Cardiac muscle cell (in vitro differentiated cells and primary cell): Measurements from ENCODE around the gene C13orf46. TPM values are rescaled to one million over a fixed set of nuclear protein-coding genes. Genes with fewer than 3 reads are reported as not detected.

Source experiments
- DNase-seq, 2 donors: peaks; one replicate each; pipeline versions ENCODE4 v3.0.0 to v3.0.0-alpha.2; 2010 to 2017; ENCODE audit warnings: low read depth in 1 of 2, low spot score in 1 of 2
- H3K27ac ChIP-seq: fragments of 200-600 bp; sonication (generic); 2 replicates; pipeline ENCODE4 v1.5.1; 2016
- H3K27me3 ChIP-seq: fragments of 200-600 bp; sonication (generic); 2 replicates; pipeline ENCODE4 v1.6.0; 2016; ENCODE audit warnings: control low read depth
- H3K36me3 ChIP-seq: fragments of 200-600 bp; sonication (generic); 2 replicates; pipeline ENCODE4 v1.5.1; 2016; ENCODE audit warnings: control low read depth
- H3K4me1 ChIP-seq: fragments of 200-600 bp; sonication (generic); 2 replicates; pipeline ENCODE4 v1.8.1; 2017; ENCODE audit warnings: low read depth, mild to moderate bottlenecking, mixed run types
- H3K4me3 ChIP-seq: fragments of 200-600 bp; sonication (generic); 2 replicates; pipeline ENCODE4 v1.5.1; 2016; ENCODE audit warnings: mild to moderate bottlenecking
- H3K9me3 ChIP-seq: fragments of 200-600 bp; sonication (generic); 2 replicates; pipeline ENCODE4 v1.5.1; 2017; ENCODE audit warnings: low read depth, mild to moderate bottlenecking, control low read depth
- polyA plus RNA-seq: library from polyadenylated mRNA; unstranded; fragments of >200 nt; fragmentation: Nextera tagmentation; extraction: Ambion mirVana; gene quantifications from 2 replicates; pipeline ENCODE4 v1.2.1, GENCODE V29; 2016
- total RNA-seq: library from RNA; depleted of rRNA; stranded (reverse); fragments of >200 nt; gene quantifications from 2 replicates; pipeline ENCODE4 v1.2.3, GENCODE V29; 2016
- TF ChIP-seq, protein P1 (sequence below): IDR thresholded peaks from 2 replicates; pipeline ENCODE4 v1.5.1; 2012; ENCODE audit warnings: low read depth, mild to moderate bottlenecking, low read length

Gene C13orf46
- total and polyA plus RNA-seq, 2 experiments from 2014 or later: 0.35 TPM; not detected in 1

DNA sequence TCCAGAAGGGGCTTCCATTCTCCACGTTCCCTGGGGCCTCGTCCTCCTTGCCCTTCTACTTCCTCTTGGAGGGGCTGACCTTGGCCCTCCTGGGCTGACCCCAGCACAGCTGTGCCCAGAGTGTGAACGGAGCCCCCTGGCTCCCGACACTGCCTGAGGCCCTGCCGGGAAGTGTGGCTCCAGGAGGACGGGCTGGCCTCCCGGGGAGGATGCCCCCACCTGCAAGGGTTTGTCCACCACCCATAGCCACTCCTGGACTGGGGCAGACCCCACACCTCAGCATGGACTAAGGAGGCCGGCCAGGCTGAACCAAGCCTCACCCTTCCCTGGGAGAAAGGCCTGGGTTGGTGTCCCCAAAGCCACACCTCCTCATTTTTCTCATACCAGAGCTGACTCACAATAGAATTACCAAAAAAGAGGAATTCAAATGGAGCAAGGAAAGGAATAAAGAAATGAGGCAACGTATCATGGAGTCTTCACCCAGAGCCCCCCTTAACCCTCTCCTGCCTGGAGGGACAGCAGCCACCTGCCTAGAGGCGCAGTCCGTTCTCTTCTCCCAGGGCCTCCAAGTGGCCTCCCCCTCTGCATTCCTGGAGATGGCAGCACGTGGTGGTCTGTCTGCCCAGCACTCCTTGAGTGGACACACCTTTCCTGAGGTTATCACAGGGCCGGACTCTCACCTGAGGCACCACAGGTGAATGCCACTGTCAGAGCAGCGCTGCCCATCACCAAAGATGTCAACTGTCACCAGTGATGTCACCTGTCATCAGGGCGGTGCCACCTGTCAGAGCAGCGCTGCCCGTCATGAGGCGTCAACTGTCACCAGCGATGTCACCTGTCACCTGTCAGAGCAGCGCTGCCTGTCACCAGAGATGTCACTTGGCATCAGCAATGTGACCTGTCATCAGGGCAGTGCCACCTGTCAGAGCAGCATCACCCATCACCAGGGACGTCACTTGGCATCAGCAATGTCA is 3.1 kb upstream of the C13orf46 start:
- Histone ChIP-seq H3K27me3 (no peaks in the 10 kb centered on the region), H3K4me3 (no peak overlapping the region), H3K9me3 (no peaks in the 10 kb centered on the region), H3K36me3 (peaks cover 2% of the 10 kb centered on the region), H3K27ac (no peak overlapping the region), H3K4me1 (no peaks in the 10 kb centered on the region)
- peak in 1 of 2 donors; percentile 84 for DNase-seq
- TF ChIP-seq, protein P1, sequence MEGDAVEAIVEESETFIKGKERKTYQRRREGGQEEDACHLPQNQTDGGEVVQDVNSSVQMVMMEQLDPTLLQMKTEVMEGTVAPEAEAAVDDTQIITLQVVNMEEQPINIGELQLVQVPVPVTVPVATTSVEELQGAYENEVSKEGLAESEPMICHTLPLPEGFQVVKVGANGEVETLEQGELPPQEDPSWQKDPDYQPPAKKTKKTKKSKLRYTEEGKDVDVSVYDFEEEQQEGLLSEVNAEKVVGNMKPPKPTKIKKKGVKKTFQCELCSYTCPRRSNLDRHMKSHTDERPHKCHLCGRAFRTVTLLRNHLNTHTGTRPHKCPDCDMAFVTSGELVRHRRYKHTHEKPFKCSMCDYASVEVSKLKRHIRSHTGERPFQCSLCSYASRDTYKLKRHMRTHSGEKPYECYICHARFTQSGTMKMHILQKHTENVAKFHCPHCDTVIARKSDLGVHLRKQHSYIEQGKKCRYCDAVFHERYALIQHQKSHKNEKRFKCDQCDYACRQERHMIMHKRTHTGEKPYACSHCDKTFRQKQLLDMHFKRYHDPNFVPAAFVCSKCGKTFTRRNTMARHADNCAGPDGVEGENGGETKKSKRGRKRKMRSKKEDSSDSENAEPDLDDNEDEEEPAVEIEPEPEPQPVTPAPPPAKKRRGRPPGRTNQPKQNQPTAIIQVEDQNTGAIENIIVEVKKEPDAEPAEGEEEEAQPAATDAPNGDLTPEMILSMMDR: no peak

DNA sequence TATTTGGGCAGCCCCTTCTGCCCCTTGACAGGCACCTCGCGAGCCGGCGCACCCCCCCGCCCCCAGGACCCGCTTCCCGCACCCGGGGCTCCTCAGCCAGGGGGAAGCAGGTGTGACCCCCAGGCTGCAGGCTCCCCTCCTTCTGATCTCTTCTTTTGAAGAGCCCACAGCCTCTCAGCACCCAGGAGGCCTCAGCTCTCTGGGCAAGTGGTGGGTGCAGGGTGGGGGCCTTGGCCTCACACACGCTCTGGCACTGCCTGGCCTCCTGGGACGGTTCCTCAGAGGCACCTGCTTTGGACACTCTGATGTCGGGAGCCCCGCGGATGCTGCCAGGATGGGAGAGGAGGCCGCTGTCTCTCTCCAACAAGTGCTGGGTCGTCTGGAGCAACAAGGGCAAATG is 1.5 kb upstream of the C13orf46 start:
- peaks cover 2% of the 10 kb centered on the region for H3K36me3 ChIP-seq
- TF ChIP-seq, protein P1: no peak

DNA sequence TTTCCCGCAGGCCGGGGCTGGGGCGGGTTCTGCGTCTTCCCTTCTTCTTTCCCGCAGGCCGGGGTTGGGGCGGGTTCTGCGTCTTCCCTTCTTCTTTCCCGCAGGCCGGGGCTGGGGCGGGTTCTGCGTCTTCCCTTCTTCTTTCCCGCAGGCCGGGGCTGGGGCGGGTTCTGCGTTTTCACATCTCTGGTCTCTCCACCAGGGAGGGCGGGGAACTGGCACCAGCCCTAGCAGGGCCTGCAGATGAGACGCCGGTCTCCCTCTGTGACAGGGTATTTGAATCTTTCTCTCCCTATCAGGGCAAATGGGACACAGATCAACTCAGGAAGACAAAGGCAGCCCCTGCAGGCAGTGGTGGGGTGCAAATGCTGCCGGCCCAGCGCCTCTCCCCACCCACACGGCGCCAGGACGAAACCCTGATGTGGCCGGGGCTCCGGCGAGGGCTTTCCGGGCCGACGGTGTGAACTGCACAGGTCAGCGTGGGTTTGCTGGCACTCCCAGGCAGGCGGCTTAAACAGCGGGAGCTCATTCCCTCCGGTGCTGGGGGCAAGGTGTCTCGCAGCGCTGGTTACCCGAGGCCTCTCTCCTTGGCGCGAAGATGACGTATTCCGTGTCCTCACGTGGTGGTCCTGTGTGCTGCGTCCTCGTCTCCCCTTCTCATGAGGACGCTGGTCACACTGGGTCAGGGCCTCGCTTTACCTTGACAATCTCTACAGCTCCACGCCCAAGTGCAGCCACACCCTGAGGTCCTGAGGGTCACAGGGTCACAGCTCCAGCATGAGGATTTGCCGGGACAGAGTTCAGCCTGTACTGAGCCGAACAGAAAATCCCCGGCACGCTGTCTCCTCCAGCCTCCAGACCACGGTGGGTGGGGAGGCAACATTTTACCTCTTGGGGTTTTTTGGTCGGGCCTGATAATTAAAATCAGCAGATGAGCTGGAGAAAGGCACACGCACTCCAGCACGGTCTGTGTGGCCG is 717 bp upstream of the C13orf46 start:
- H3K4me3 ChIP-seq: no peak overlapping the region
- TF ChIP-seq, protein P1: no peak
- no peak for DNase-seq
- no peak overlapping the region for H3K27ac ChIP-seq
- H3K27me3 ChIP-seq: no peaks in the 10 kb centered on the region
- peaks cover 2% of the 10 kb centered on the region for H3K36me3 ChIP-seq
- H3K9me3 ChIP-seq: no peaks in the 10 kb centered on the region
- H3K4me1 ChIP-seq: no peaks in the 10 kb centered on the region

More for the DNA sequence above, 1.5 kb upstream of the C13orf46 start:
- H3K27ac ChIP-seq: no peak overlapping the region
- no peaks in the 10 kb centered on the region for H3K9me3 ChIP-seq
- H3K4me1 ChIP-seq: no peaks in the 10 kb centered on the region
- H3K27me3 ChIP-seq: no peaks in the 10 kb centered on the region
- DNase-seq: no peak
- no peak overlapping the region for H3K4me3 ChIP-seq

DNA sequence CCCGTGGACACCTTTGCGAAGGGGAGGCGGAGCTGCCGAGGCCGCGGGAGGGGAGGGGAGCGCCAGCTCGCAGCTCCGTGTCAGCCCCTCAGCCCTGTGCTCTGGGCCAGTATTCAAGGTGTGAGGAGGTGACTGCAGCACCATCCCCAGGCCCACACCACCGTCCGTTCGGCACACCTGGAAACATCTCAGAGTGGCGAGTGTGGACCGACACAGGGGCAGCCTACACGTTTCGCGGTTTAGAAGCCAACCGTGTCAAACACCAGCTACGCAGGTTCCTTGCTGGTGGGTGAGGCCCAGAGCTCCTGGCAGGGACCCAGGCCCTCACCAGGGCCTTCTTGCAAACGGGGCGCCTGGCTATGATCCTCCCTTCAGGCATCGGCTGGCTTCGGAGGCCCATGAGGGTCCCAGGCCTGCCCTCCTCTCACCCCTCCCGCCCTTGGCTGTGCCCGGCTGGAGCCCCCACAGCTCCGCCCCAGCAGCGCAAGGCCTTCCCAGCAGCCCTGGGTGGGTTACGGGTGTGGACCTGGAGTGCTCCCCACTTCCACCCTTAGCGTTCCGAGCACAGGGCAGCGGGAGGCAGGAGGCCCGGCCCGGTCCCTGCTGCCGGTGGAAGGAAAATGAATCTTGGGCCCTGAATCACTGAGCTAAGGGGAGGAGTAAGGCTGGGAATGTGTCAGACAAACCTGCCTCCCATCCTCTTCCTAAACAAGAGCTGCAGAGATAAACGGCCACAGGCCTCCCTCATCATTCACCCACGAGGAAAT is 1.2 kb downstream of the C13orf46 start:
- H3K4me3 ChIP-seq: no peak overlapping the region
- TF ChIP-seq, protein P1: no peak
- H3K4me1 ChIP-seq: no peaks in the 10 kb centered on the region
- H3K27me3 ChIP-seq: no peaks in the 10 kb centered on the region
- peaks cover 2% of the 10 kb centered on the region for H3K36me3 ChIP-seq
- no peaks in the 10 kb centered on the region for H3K9me3 ChIP-seq
- no peak for DNase-seq
- no peak overlapping the region for H3K27ac ChIP-seq
